ENCODE measurements around the gene GPR137B. TPM values are rescaled to one million over a fixed set of nuclear protein-coding genes. Genes with fewer than 3 reads are reported as not detected.
A peak's percentile ranks its signal among the peaks of the same experiment; 100 is the strongest.

GPR137B gene
- total and polyA plus RNA-seq, 2 of the 13 experiments (the other 11 are each of a cell fraction or from before 2014, with no cell fraction given) = 0.31 to 0.41 TPM

DNA sequence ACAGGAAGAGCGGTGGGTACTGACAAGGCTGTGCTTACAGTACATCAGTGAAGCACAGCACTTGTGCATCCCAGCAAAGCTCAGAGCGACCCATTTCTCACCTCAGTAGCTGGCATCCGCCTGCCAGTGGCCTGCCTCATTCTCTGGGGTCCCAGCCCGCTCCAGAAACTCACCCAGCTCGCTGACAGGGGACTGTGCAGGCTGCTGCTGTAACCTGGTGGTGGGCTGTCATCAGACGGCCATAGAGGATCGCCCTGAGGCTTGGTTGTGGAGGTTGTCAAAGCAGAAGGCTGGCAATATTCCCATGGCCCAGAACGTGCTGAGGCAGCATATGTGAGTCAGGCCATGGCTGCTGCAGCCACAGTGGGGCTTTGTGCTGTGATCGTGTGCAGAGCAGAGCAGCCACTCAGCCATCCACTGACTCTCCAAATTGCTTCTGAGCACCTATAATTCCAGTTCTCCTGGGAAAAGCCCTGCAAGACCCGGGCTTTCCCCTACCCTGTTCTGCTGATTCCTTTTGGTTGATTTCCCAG, 13.6 kb upstream of the GPR137B start:
- no peak for TF ChIP-seq SRY (CRISPR knock-in tag; IDR thresholded peaks at IDR 0.05)
- TF ChIP-seq MAFF (IDR thresholded peaks at IDR 0.05; ENCODE audit: low read depth, low read length) = peak; percentile 70
- TF ChIP-seq THYN1 (CRISPR knock-in tag; IDR thresholded peaks at IDR 0.05; ENCODE audit: borderline replicate concordance, low read depth) = no peak
- TF ChIP-seq MAFG (CRISPR knock-in tag; IDR thresholded peaks at IDR 0.05) = 0 out of 2 replicates have a peak, but pooled peaks have one; percentile 68
- no peak for TF ChIP-seq FOXP1 (IDR thresholded peaks at IDR 0.05)
- TF ChIP-seq FOXP1 (CRISPR knock-in tag; IDR thresholded peaks at IDR 0.05) = no peak
- peak; percentile 82 to 86 for TF ChIP-seq MAFK (conservative IDR thresholded peaks at IDR 0.05 in 1 of 2, IDR thresholded peaks at IDR 0.05 in 1 of 2; ENCODE audit: low read length in 2 of 2)
- Histone ChIP-seq H3K79me2 (ENCODE audit: insufficient read depth, low read length) (no peaks in the 10 kb centered on the region), H3K36me3 (replicated peaks in 1 of 2; ENCODE audit: control insufficient read depth in 1 of 2, insufficient read depth in 2 of 2, low read length in 2 of 2) (no peaks in the 10 kb centered on the region), H3K27ac (ENCODE audit: extremely low read length, insufficient read depth, low read length) (no peak overlapping the region), H3K4me1 (ENCODE audit: insufficient read depth, low read length) (peaks cover 16% of the 10 kb centered on the region), H2AFZ (ENCODE audit: low read length) (no peak overlapping the region), H3K4me3 (replicated peaks in 1 of 3; ENCODE audit: insufficient read depth in 1 of 3, low read depth in 2 of 3, low read length in 3 of 3) (no peak overlapping the region), H3K27me3 (ENCODE audit: control insufficient read depth in 1 of 2, insufficient read depth in 2 of 2, low read length in 2 of 2) (peaks cover 0 to 14% of the 10 kb centered on the region in 2 experiments; a peak in 3 of 5 replicates), H4K20me1 (ENCODE audit: insufficient read depth, low read length) (no peaks in the 10 kb centered on the region), H3K9ac (ENCODE audit: insufficient read depth, low read depth, low read length) (no peak overlapping the region), H3K9me3 (ENCODE audit: low read length) (no peaks in the 10 kb centered on the region), H3K4me2 (ENCODE audit: low read depth, low read length) (no peak overlapping the region)
- FAIRE-seq = no peak
- ATAC-seq = peak; percentile 23; the same call in 2 of the 3 replicates
- WGBS (ENCODE audit: low lambda C conversion rate) = 59% methylated on average over 4 of the region's 10 CpGs
- ChIA-PET POLR2A (no interaction called here), CTCF (ENCODE audit: low intra/inter-chr PET ratio, low total read pairs) (no interaction called here)
- in situ Hi-C loops (cut with HindIII; ENCODE audit: extremely low pct_ligation_motif_present, low pct_unique_long_range_greater_than_20kb) (no loop called here), intact Hi-C loops (cut with micrococcal nuclease; ENCODE audit: unreplicated experiment) (no loop called here)
- BruUV-seq (replicated peaks) = no TSS peak
- no peak for DNase-seq (ENCODE audit: low spot score)

- no TSS peak for BruUV-seq (replicated peaks)
- no peak for DNase-seq (ENCODE audit: low spot score)
- ATAC-seq = peak; percentile 54
- Histone ChIP-seq H3K4me3 (replicated peaks in 1 of 3; ENCODE audit: insufficient read depth in 1 of 3, low read depth in 2 of 3, low read length in 3 of 3) (no peak overlapping the region), H3K36me3 (replicated peaks in 1 of 2; ENCODE audit: control insufficient read depth in 1 of 2, insufficient read depth in 2 of 2, low read length in 2 of 2) (no peaks in the 10 kb centered on the region), H3K4me1 (ENCODE audit: insufficient read depth, low read length) (peaks cover 16% of the 10 kb centered on the region), H3K27me3 (ENCODE audit: control insufficient read depth in 1 of 2, insufficient read depth in 2 of 2, low read length in 2 of 2) (peaks cover 0 to 8% of the 10 kb centered on the region in 2 experiments; a peak in 3 of 5 replicates), H2AFZ (ENCODE audit: low read length) (no peak overlapping the region), H3K79me2 (ENCODE audit: insufficient read depth, low read length) (no peaks in the 10 kb centered on the region), H3K27ac (ENCODE audit: extremely low read length, insufficient read depth, low read length) (no peak overlapping the region), H3K9ac (ENCODE audit: insufficient read depth, low read depth, low read length) (no peak overlapping the region), H3K4me2 (ENCODE audit: low read depth, low read length) (no peak overlapping the region), H3K9me3 (ENCODE audit: low read length) (no peaks in the 10 kb centered on the region), H4K20me1 (ENCODE audit: insufficient read depth, low read length) (no peaks in the 10 kb centered on the region)
- no peak for TF ChIP-seq KAT2B (IDR thresholded peaks at IDR 0.05; ENCODE audit: borderline replicate concordance, low read depth, low read length)
- 0 out of 2 replicates have a peak, but pooled peaks have one; percentile 21 for TF ChIP-seq ZNF644 (CRISPR knock-in tag; IDR thresholded peaks at IDR 0.05; ENCODE audit: low read depth)
- WGBS (ENCODE audit: low lambda C conversion rate) = 32% methylated on average over 5 of the region's 5 CpGs
- ChIA-PET CTCF (ENCODE audit: low intra/inter-chr PET ratio, low total read pairs) (no interaction called here), POLR2A (no interaction called here)
- intact Hi-C loops (cut with micrococcal nuclease; ENCODE audit: unreplicated experiment) (no loop called here), in situ Hi-C loops (cut with HindIII; ENCODE audit: extremely low pct_ligation_motif_present, low pct_unique_long_range_greater_than_20kb) (no loop called here)
- FAIRE-seq = no peak
Observed at GRCh38 chr1:236129306-236129705, 13.0 kb upstream of the GPR137B start.

Measured in HepG2 (cell line).